Measurements from ENCODE around the gene PHYHD1.
"Not testable (repeated sequence)": the region's sequence is repeated elsewhere in the genome, so short reads cannot be mapped to it uniquely, and the experiment has no call there.

Gene PHYHD1

DNA sequence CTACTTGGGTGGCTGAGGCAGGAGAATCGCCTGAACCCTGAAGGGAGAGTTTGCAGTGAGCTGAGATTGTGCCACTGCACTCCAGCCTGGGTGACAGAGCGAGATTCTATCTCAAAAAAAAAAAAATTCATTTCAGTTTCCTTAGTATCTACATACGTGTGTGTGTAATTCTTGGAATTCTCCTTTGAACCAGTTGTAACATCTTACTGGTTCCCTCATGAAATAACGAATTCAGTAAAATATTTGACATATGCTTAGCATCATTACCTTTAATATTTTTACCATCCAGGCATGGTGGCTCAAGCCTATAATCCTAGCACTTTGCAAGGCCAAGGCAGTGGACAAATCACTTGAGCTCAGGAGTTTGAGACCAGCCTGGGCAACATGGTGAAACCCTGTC, 8.8 kb downstream of the PHYHD1 start:
- Mint-ChIP-seq H3K27ac (no peak overlapping the region), H3K36me3 (no peaks in the 10 kb centered on the region), H3K4me3 (no peak overlapping the region), H3K4me1 (peaks cover 15% of the 10 kb centered on the region), H3K27me3 (no peaks in the 10 kb centered on the region), H3K9me3 (no peaks in the 10 kb centered on the region)

DNA sequence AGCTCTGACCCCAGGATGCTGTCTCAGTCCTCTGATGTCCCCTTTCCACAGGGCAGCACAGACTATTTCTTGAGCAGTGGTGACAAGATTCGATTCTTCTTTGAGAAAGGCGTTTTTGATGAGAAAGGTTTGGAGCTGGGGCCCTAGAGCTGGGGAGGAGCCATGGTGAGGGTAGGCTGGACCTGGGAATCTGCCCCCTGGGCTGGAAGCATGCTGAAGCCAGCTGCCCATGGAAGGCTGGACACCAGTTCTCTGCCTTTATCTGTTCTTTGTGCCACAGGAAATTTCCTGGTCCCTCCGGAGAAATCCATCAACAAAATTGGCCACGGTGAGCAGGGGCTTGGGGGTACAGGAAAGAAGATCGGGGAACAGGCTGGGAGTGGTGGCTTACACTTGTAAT, 12.9 kb downstream of the PHYHD1 start:
- Mint-ChIP-seq H3K9me3 (no peaks in the 10 kb centered on the region), H3K36me3 (no peaks in the 10 kb centered on the region), H3K27ac (no peak overlapping the region), H3K27me3 (no peaks in the 10 kb centered on the region), H3K4me3 (no peak overlapping the region), H3K4me1 (no peaks in the 10 kb centered on the region)

DNA sequence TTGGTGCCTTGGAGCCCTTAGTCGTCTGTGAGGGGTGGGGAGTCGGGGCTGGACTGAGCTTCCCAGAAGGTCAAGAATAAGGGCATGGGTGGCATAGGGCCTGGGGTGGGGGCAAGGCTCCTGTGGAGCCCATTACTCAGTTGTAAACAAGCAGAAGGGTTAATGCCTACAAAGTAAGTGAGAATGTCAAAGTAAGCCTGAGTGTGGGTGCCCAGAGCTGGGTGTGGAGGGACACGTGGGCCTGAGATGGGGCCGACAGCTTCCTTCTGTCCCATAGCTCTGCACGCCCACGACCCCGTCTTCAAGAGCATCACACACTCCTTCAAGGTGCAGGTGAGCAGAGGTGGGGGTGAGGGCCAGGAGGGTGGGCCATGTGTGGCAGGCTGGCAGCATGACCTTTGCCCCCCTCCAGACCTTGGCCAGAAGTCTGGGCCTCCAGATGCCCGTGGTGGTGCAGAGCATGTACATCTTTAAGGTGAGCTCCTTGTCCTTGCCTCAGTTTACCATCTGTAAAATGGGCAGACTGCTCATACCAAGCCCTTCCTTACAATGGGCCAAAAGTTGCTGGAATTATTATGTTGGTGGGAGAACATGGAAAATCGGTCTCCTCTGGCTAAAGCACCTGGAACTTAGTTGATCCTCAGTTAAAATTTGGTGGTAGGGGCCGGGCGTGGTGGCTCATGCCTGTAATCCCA, 15.5 kb downstream of the PHYHD1 start:
- Mint-ChIP-seq H3K4me3 (no peak overlapping the region), H3K27me3 (no peaks in the 10 kb centered on the region), H3K27ac (no peak overlapping the region), H3K9me3 (no peaks in the 10 kb centered on the region), H3K4me1 (no peaks in the 10 kb centered on the region), H3K36me3 (no peaks in the 10 kb centered on the region)

DNA sequence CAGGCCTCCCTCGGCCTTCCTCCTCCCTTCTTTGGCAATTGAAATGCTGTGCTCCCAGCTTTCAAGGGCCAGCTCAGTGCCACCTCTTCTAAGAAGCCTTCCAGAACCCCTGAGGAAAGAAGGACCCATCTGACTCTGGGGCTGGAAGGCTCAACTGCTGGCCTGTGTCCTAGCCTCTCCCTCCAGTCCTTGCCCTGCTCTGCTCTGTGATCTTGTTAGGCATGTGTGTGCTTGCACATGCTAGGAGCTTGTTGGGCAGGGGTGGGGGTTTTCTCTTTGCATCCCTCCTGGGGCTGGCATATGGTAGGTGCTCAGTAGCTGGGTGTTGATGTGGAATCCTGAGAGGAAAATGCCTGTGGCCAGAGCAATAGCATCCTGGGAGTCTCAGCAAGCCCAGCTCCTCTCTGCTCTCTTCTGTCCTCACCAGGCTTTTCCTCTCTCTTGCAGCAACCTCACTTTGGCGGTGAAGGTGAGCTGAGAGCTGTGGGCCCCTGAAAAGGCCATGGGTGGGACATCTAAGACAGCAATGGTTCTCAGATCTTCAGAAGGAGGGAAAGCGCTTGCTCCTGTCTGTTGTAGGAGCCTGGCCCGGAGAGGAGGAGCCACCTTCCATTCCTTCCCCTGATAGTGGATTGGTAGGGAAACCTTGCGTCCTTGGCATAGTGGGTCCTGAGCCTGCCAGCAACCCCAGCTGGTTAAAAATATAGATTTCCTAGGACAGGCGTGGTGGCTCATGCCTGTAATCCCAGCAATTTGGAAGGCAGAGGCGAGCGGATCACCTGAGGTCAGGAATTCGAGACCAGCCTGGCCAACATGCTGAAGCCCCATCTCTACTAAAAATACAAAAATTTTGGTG, 16.8 kb downstream of the PHYHD1 start:
- Mint-ChIP-seq H3K9me3 (no peaks in the 10 kb centered on the region), H3K4me1 (no peaks in the 10 kb centered on the region), H3K27me3 (no peaks in the 10 kb centered on the region), H3K4me3 (no peak overlapping the region), H3K36me3 (no peaks in the 10 kb centered on the region), H3K27ac (peak overlapping the region; percentile 46)

DNA sequence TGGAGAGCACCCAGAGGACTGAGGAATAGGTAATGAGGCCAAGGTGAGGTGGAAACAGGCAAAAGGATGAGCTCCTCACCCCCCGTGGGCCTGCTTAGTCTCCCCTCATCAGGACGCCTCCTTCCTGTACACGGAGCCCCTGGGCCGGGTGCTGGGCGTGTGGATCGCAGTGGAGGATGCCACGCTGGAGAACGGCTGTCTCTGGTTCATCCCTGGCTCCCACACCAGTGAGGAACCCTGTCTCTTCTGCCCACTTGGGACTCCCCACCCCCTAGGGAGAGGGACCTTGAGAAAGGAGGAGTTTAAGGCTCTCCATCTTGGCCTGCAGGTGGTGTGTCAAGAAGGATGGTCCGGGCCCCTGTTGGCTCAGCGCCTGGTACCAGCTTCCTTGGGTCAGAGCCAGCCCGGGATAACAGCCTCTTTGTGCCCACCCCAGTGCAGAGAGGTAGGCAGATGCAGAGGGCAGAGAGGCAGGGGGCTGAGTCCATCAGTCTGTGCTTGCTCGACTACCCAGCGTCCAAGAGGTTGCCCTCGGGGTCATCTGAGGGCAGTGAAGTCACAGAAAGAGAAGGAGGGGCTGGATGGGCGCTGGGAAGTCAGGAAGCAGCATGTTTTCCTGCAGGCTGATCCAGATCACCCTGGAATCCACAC, 19.6 kb downstream of the PHYHD1 start:
- Mint-ChIP-seq H3K4me1 (peaks cover under 1% of the 10 kb centered on the region), H3K27ac (no peak overlapping the region), H3K9me3 (no peaks in the 10 kb centered on the region), H3K36me3 (no peaks in the 10 kb centered on the region), H3K4me3 (no peak overlapping the region), H3K27me3 (no peaks in the 10 kb centered on the region)

DNA sequence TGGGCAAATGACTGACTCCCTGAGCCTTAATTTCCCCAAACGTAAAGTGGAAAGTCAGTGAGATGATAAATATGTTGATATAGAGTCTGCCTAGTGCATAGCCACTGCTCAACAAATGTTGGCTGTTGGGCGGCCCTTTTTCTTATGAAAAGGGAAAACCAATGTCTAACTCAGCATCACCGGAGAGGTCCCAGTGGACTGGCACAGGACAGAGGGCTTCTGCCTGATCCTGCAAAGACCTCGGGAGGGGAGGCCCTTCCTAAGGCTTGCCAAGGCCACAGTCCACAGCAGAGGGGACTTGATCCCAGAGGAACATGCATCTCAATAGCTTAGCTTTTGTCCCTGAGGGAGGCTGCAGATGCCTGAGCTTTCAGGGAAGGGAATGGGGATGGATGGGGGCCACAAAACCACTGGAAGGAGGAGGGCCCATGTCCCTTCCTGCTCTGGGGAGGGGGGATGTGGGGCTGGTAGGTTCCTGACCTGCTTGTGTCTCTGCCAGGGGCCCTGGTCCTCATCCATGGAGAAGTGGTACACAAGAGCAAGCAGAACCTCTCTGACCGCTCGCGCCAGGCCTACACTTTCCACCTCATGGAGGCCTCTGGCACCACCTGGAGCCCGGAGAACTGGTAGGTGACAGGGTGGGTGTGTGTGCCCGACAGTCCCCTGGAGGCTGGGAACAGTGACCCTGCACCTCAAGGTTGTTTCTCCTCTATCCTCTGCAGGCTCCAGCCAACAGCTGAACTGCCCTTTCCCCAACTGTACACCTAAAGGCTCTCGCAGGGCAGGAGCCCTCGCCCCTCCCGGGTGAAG, 20.4 kb downstream of the PHYHD1 start:
- Mint-ChIP-seq H3K36me3 (peaks cover 5% of the 10 kb centered on the region), H3K27me3 (no peaks in the 10 kb centered on the region), H3K9me3 (no peaks in the 10 kb centered on the region), H3K4me3 (no peak overlapping the region), H3K4me1 (peaks cover 8% of the 10 kb centered on the region), H3K27ac (no peak overlapping the region)

DNA sequence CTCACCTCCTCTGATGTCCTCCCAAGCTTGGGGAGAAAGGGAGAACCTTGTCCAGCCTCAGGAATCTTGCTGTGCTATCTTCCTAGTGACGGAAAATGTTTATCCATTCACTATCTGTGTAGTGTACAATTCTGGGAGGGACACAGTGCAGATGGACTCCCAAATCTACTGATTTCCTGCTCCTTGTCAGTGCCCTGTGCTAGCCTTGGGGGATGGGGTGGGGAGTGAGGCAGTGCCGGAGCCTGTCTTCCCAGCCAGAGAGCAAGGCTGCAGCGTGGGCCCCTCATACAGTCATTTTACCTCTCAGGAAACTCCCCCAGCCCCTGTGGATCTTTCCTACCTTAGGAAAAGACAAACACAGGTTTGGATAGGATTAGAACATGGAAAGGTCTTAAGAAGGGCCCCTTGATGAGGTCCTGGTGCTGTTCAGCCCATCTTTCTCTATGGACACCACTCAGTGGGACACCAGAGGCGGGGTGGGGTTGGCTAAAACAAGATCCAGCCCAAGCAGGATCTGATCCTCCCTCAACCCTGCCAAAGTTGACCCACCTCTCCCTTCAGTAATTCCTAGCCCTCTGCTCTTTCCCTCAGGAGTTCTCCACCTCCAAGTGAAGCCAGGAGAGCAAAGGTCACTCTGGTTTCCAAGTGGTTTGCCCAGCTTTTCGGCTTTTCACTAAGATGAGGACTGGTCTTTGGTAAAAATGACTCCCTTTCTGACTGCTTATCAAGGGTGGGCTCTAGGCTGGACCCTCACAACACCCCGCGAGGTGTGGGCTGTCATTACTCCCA, 23.2 kb downstream of the PHYHD1 start:
- no peaks in the 10 kb centered on the region for H3K27me3 Mint-ChIP-seq
- no peak overlapping the region for H3K4me3 Mint-ChIP-seq
- no peak overlapping the region for H3K27ac Mint-ChIP-seq
- peaks cover 9% of the 10 kb centered on the region for H3K36me3 Mint-ChIP-seq
- peaks cover 24% of the 10 kb centered on the region for H3K4me1 Mint-ChIP-seq
- H3K9me3 Mint-ChIP-seq = no peaks in the 10 kb centered on the region

DNA sequence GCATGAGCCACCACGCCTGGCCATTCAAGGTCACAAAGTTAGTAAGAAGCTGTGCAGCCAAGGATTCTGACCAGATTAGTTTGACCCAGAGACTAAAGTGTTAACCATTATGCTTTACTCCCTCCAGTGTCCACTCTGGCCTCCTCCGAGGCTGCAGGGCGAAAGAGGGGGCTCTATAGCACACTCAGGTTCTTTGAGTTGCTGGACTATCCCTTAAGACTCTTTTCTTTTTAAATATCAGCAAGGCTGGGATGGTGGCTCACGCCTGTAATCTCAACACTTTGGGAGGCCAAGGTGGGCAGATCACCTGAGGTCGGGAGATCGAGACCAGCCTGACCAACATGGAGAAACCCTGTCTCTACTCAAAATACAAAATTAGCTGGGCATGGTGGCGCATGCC, 24.2 kb downstream of the PHYHD1 start:
- H3K9me3 Mint-ChIP-seq, H3K4me3 Mint-ChIP-seq, H3K27me3 Mint-ChIP-seq, H3K36me3 Mint-ChIP-seq, H3K27ac Mint-ChIP-seq: not testable (repeated sequence)
- H3K4me1 Mint-ChIP-seq = peaks cover 24% of the 10 kb centered on the region

DNA sequence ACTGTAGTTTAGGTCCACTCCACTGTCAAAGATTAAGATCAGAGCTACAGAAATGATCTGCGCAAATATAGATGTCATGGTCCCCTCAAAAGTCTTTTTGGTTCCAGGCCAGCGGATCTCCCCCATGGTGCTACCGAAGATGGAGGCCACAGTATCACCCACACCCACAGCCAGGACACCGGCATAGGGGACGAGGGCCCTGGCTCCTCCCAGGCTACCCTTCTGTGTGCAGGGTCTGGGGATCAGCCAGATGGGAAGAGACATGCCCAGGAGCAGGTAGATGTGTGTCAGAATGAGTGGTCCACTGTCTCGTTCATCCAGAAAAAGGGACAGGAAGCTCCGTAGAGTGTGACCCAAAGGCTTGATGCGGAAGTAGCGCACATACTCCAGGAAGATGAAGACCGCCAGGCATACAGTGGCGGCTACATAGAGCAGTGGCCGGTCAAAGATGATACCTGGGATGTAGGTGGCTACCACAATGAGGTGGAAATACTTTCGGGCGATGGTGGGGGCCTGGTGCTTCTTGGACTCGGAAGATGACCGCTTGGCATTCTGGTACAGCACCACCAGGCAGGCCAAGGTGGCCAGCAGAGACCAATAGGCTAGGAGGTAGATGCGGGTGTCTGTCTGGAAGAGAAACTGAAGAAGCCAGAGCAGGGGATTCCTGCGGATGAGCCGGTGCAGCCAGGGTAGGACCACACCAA, 25.2 kb downstream of the PHYHD1 start:
- H3K4me1 Mint-ChIP-seq = peaks cover 24% of the 10 kb centered on the region
- H3K27me3 Mint-ChIP-seq = no peaks in the 10 kb centered on the region
- no peaks in the 10 kb centered on the region for H3K9me3 Mint-ChIP-seq
- H3K36me3 Mint-ChIP-seq = peaks cover 9% of the 10 kb centered on the region
- H3K27ac Mint-ChIP-seq = peak overlapping the region; percentile 97
- peak overlapping the region; percentile 89 for H3K4me3 Mint-ChIP-seq

DNA sequence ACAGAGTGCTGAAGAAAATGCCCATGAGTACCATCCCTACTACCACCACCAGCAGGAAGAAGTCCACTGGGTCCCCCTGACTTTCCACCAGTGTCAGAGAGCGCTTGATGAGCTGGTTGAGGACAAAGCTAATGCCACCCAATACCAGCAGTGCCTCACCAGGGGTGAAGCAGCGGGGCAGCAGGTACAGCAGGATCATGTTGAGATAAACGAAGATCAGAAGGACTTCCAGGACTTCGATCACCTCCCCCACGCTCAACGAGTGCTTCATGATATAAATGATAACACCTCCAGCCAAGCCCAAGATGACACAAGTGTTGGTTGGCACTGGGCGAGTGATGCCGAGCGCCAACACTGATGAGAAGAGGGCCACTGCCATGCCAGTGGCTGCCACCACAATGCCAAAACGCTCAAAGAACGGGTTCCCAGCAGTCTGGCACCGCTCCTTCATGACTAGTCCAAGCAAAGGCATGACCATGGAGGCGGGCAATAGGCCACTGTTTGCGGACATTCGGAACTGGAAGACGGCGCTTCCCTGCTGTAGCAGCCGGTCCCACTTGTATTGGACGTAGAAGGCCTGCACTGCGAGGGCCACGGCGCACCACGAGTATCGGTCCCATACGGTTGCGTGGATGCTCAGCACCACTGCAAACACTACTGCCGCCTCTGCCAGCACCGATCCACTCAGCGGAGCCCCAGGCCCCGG, 25.9 kb downstream of the PHYHD1 start:
- Mint-ChIP-seq H3K27ac (peak overlapping the region; percentile 97), H3K27me3 (no peaks in the 10 kb centered on the region), H3K36me3 (peaks cover 10% of the 10 kb centered on the region), H3K4me1 (peaks cover 29% of the 10 kb centered on the region), H3K4me3 (peak overlapping the region; percentile 89), H3K9me3 (no peaks in the 10 kb centered on the region)

DNA sequence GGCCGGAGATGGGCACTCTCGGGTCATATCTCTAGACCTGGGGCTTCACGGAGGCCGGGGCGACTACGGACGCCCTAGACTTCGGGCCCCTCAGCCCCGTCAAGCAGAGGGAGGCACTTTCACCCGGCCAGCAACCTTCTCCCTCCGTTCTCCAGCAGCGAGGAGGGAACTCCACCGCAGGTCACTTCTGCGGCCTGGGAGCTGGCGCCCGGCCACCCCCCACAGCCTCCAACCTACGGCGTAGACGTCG, 26.4 kb downstream of the PHYHD1 start:
- peak overlapping the region; percentile 89 for H3K4me3 Mint-ChIP-seq
- peaks cover 29% of the 10 kb centered on the region for H3K4me1 Mint-ChIP-seq
- H3K27ac Mint-ChIP-seq = peak overlapping the region; percentile 97
- H3K27me3 Mint-ChIP-seq = no peaks in the 10 kb centered on the region
- H3K9me3 Mint-ChIP-seq = no peaks in the 10 kb centered on the region
- peaks cover 10% of the 10 kb centered on the region for H3K36me3 Mint-ChIP-seq

DNA sequence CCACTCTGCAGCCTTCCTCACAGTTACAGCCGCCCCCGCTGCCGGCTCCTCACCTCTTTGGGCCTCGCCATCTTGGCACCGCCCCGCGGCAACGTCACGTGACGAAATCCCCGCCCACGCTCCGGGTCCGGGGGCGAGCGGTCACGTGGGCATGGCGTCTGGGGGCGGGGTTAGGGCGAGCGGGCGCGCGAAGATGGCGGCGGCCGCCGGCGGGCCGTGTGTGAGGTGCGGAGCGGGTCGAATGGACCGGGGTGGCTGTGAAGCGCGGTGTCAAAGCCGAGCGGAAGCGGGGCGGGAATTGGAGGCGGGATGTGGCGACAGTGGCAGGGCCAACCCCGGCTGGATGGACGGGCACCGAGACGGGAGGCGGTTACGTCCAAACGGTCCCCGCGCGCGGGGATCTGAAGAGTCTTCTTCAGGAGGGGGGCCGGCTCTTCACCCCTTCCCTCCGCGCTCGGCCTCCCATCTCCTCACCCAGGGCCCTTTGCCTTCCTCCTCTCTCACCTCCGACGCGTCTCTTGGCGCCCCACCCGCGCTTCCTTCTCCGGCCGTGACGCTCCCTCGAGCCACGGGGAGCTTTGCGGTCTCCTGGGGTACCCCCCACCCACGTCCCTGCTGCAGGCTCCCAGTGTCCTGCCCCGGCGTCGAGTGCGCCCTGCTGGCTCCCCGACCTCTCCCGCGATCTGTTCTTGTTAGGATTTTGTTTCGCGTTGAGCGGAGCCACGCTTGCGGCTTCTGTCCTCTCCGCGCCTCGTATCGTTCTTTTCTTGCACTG, 26.9 kb downstream of the PHYHD1 start, which contains the start of the genes DOLK and NUP188:
Gene DOLK, minus strand, starts transcription at position 77 of the 775 bp plus-strand sequence. CDS start 300 bp downstream, outside the sequence.
Gene NUP188, plus strand, starts transcription at position 173 of the 775 bp plus-strand sequence. Its CDS starts 21 bp downstream, at position 194.
- Mint-ChIP-seq H3K4me1 (peaks cover 30% of the 10 kb centered on the region), H3K27ac (peak within 1 kb of the TSS; percentile 97), H3K4me3 (peak within 1 kb of the TSS; percentile 89), H3K9me3 (no peaks in the 10 kb centered on the region), H3K27me3 (no peaks in the 10 kb centered on the region), H3K36me3 (peaks cover 13% of the 10 kb centered on the region)

DNA sequence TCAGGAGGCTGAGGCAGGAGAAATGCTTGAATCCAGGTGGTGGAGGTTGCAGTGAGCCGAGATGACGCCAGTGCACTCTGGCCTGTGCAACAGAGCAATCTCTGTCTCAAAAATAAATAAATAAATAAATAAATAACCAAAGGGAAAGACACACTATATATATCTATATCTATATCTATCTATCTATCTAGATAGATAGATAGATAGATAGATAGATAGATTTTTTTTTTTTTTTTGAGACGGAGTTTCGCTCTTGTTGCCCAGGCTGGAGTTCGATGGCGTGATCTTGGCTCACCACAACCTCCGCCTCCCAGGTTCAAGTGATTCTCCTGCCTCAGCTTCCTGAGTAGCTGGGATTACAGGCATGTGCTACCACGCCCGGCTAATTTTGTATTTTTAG, 40.6 kb downstream of the PHYHD1 start:
- not testable (repeated sequence) for H3K27ac Mint-ChIP-seq, H3K4me3 Mint-ChIP-seq, H3K27me3 Mint-ChIP-seq, H3K4me1 Mint-ChIP-seq, H3K36me3 Mint-ChIP-seq, H3K9me3 Mint-ChIP-seq

Measured in activated naive CD4-positive, alpha-beta T cell treated with anti-CD3 and anti-CD28 coated beads, Interleukin-2, amount 50 U/mL, for 24 hours (primary cell).